HCT116 (cell line): ENCODE data around the gene OVOL2. TPM values are rescaled to one million over a fixed set of nuclear protein-coding genes. Genes with fewer than 3 reads are reported as not detected.
A peak's percentile ranks its signal among the peaks of the same experiment; 100 is the strongest.
"Not testable (repeated sequence)": the region's sequence is repeated elsewhere in the genome, so short reads cannot be mapped to it uniquely, and the experiment has no call there.

Experiments
- ATAC-seq: fragments of 200-7000 bp; cut with Tn5 transposase; 2 replicates; pipeline ENCODE4 v1.9.1; 2020; ENCODE audit warnings: mild to moderate bottlenecking, moderate library complexity
- BruUV-seq: library from RNA; stranded (reverse); fragments of 400-500 nt; replicated peaks from 2 replicates; lab custom pipeline; 2021; lab: Mats Ljungman, UMichigan
- CTCF ChIA-PET: fragments of 300-600 bp; sonication (Branson Sonifier 250); formaldehyde crosslinking; loops from one replicate; lab custom pipeline; 2021; ENCODE audit warnings: antibody characterized with exemption; lab: Charles Lee
- POLR2A ChIA-PET: fragments of 300-600, 350-600 bp; sonication (Branson Sonifier 250); formaldehyde crosslinking; loops from one replicate; lab custom pipeline; 2021; ENCODE audit warnings: antibody characterized with exemption; lab: Charles Lee
- RAD21 ChIA-PET, 2 experiments: fragments of 300-600 bp; sonication (Branson Sonifier 250); formaldehyde crosslinking; loops; one replicate each; lab custom pipeline; 2023; ENCODE audit warnings: low total read pairs in 2 of 2; ENCODE audit not compliant: uncharacterized antibody in 2 of 2, unreplicated experiment in 2 of 2, low non-redundant PET in 1 of 2; lab: Charles Lee
- DNase-seq: peaks from one replicate; pipeline ENCODE4 v3.0.0-alpha.2; 2010; ENCODE audit warnings: low read depth, low spot score
- H2AFZ ChIP-seq: fragments of 200-600 bp; shearing (Covaris generic), sonication (generic); 2 replicates; pipeline ENCODE4 v1.6.1; 2017; ENCODE audit warnings: low read depth, mixed run types, mixed read lengths, antibody characterized with exemption, low read length; ENCODE audit not compliant: poor library complexity, severe bottlenecking
- H3K27ac ChIP-seq: 2 replicates; pipeline ENCODE4 v1.5.1; 2012; ENCODE audit warnings: low read depth, low read length
- H3K27me3 ChIP-seq: fragments of 200-600 bp; sonication (generic); 2 replicates; pipeline ENCODE4 v1.6.1; 2016; ENCODE audit warnings: mixed run types, low read length, mixed read lengths; ENCODE audit not compliant: insufficient read depth
- H3K36me3 ChIP-seq, 2 experiments: fragments of 200-500 bp in 1 of 2; fragments of 200-600 bp in 1 of 2; sonication (Bioruptor generic) in 1 of 2; sonication (generic) in 1 of 2; 2 replicates each; pipeline versions ENCODE4 v1.5.1 to v1.6.1; 2014 to 2016; ENCODE audit warnings: low read length in 2 of 2, inconsistent platforms in 1 of 2, mixed read lengths in 1 of 2, mixed run types in 1 of 2; ENCODE audit not compliant: insufficient read depth in 2 of 2, control insufficient read depth in 1 of 2
- H3K4me1 ChIP-seq, 2 experiments: fragments of 200-600 bp in 1 of 2; sonication (generic) in 1 of 2; 2 replicates each; pipeline versions ENCODE4 v1.5.1 to v1.6.1; 2012 to 2017; ENCODE audit warnings: low read length in 2 of 2, inconsistent platforms in 1 of 2, mild to moderate bottlenecking in 1 of 2, mixed read lengths in 1 of 2, mixed run types in 1 of 2, moderate library complexity in 1 of 2; ENCODE audit not compliant: insufficient read depth in 2 of 2, control insufficient read depth in 1 of 2
- H3K4me2 ChIP-seq: fragments of 200-600 bp; sonication (generic); 2 replicates; pipeline ENCODE4 v1.6.1; 2017; ENCODE audit warnings: mixed run types, low read length, mixed read lengths
- H3K4me3 ChIP-seq, 2 experiments: fragments of 200-600 bp in 1 of 2; sonication (generic) in 1 of 2; replicated peaks in 1 of 2; 2 replicates each; pipeline ENCODE4 v1.5.1; 2011 to 2016; ENCODE audit warnings: low read length in 2 of 2, control low read depth in 1 of 2, low read depth in 1 of 2, mild to moderate bottlenecking in 1 of 2, mixed read lengths in 1 of 2, mixed run types in 1 of 2
- H3K79me2 ChIP-seq: fragments of 200-600 bp; sonication (generic); 2 replicates; pipeline ENCODE4 v1.6.1; 2017; ENCODE audit warnings: mild to moderate bottlenecking, mixed run types, low read length, moderate library complexity, mixed read lengths; ENCODE audit not compliant: insufficient read depth
- H3K9ac ChIP-seq: fragments of 200-600 bp; sonication (generic); 2 replicates; pipeline ENCODE4 v1.6.1; 2016; ENCODE audit warnings: low read length, mixed read lengths
- H3K9me2 ChIP-seq: fragments of 200-600 bp; sonication (generic), shearing (Covaris generic); 2 replicates; pipeline ENCODE4 v1.6.1; 2017; ENCODE audit warnings: mixed run types, mild to moderate bottlenecking, moderate library complexity; ENCODE audit not compliant: insufficient read depth
- H3K9me3 ChIP-seq, 2 experiments: fragments of 200-500 bp in 1 of 2; fragments of 200-600 bp in 1 of 2; sonication (Bioruptor generic) in 1 of 2; sonication (generic) in 1 of 2; 2 replicates each; pipeline ENCODE4 v1.6.1; 2014 to 2017; ENCODE audit warnings: low read length in 2 of 2, mixed read lengths in 2 of 2, inconsistent platforms in 1 of 2, low read depth in 1 of 2, mild to moderate bottlenecking in 1 of 2, mixed run types in 1 of 2, moderate library complexity in 1 of 2; ENCODE audit not compliant: control insufficient read depth in 1 of 2, insufficient read depth in 1 of 2
- H4K20me1 ChIP-seq: fragments of 200-600 bp; sonication (generic), shearing (Covaris generic); 2 replicates; pipeline ENCODE4 v1.6.1; 2017; ENCODE audit warnings: mixed run types, mild to moderate bottlenecking, moderate library complexity; ENCODE audit not compliant: insufficient read depth
- CBX3 ChIP-seq: IDR thresholded peaks from 2 replicates; pipeline ENCODE4 v1.6.1; 2012; ENCODE audit warnings: low read depth
- EGR1 ChIP-seq: IDR thresholded peaks from 2 replicates; pipeline ENCODE4 v1.6.1; 2012; ENCODE audit warnings: low read depth
- ELF1 ChIP-seq: IDR thresholded peaks from 2 replicates; pipeline ENCODE4 v1.6.1; 2012; ENCODE audit warnings: low read depth, borderline replicate concordance
- EZH2 ChIP-seq: fragments of 200-600 bp; sonication (generic); IDR thresholded peaks from 2 replicates; pipeline ENCODE4 v1.6.1; 2017; ENCODE audit warnings: antibody characterized with exemption, mixed run types
- EZH2phosphoT487 ChIP-seq: fragments of 200-600 bp; IDR thresholded peaks from 2 replicates; pipeline ENCODE4 v1.6.1; 2018; ENCODE audit warnings: antibody characterized with exemption, borderline replicate concordance
- POLR2A ChIP-seq: IDR thresholded peaks from 2 replicates; pipeline ENCODE4 v1.7.0; 2011; ENCODE audit warnings: borderline replicate concordance; ENCODE audit not compliant: insufficient read depth, insufficient read length; ENCODE audit errors: extremely low read depth
- POLR2AphosphoS5 ChIP-seq: IDR thresholded peaks from 2 replicates; pipeline ENCODE4 v1.6.1; 2011; ENCODE audit warnings: mild to moderate bottlenecking, low read depth, low read length, moderate library complexity
- RAD21 ChIP-seq: IDR thresholded peaks from 2 replicates; pipeline ENCODE4 v1.6.1; 2012; ENCODE audit warnings: low read depth, mild to moderate bottlenecking
- SRF ChIP-seq: IDR thresholded peaks from 2 replicates; pipeline ENCODE4 v1.6.1; 2012; ENCODE audit warnings: low read depth
- TCF7L2 ChIP-seq: IDR thresholded peaks from 2 replicates; pipeline ENCODE4 v1.7.0; 2011; ENCODE audit warnings: borderline replicate concordance, inconsistent platforms; ENCODE audit not compliant: insufficient read depth, insufficient read length; ENCODE audit errors: extremely low read depth
- intact Hi-C: fragments of 100-400 bp; cut with micrococcal nuclease; formaldehyde crosslinking; loops from 2 replicates; pipeline ENCODE4 v1.10.0; 2022
- total RNA-seq: library from RNA; stranded (reverse); gene quantifications from one replicate; pipeline ENCODE4 v1.2.1, GENCODE V29; 2021; ENCODE audit not compliant: unreplicated experiment
- TF ChIP-seq, protein P1 (sequence below): IDR thresholded peaks from 2 replicates; pipeline ENCODE4 v1.6.1; 2012
- TF ChIP-seq, protein P2 (sequence below): IDR thresholded peaks from 2 replicates; pipeline ENCODE4 v1.6.1; 2012
- TF ChIP-seq, protein P3 (sequence below): IDR thresholded peaks from 2 replicates; pipeline ENCODE4 v1.6.1; 2012; ENCODE audit warnings: low read depth
- TF ChIP-seq, protein P4 (sequence below), 3 experiments: fragments of 200-600 bp in 1 of 3; sonication (generic) in 1 of 3; IDR thresholded peaks in 2 of 3; conservative IDR thresholded peaks in 1 of 3; 2 replicates each; pipeline ENCODE4 v1.5.1; 2012 to 2017; ENCODE audit warnings: low read depth in 2 of 3, low read length in 2 of 3, antibody characterized with exemption in 1 of 3, borderline replicate concordance in 1 of 3, control low read depth in 1 of 3, mild to moderate bottlenecking in 1 of 3, mixed read lengths in 1 of 3, mixed run types in 1 of 3, moderate library complexity in 1 of 3; ENCODE audit not compliant: insufficient read depth in 1 of 3

The OVOL2 gene
- total RNA-seq, 1 experiment from 2014 or later, result 0.86 TPM

DNA sequence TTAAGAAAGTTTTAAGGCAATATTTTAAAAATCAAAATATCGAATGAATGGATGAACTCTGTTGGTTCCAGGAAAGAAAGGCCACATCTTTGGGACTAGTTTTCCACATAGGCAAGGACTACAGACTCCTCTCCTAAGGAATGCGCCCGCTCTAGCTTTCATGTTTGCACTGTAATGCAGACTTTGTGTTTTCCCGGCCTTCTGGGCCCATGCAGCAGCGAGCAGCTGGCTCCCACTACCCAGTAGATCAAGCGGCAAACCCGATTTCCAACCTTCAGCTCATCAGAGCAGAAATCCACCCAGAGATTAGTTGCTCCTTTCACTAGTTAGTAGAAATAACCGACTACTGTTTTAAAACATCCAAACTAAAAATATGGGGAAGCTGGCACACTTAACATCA, 27.7 kb downstream of the OVOL2 start (continued):
- TF ChIP-seq EZH2 (no peak), POLR2AphosphoS5 (no peak)

DNA sequence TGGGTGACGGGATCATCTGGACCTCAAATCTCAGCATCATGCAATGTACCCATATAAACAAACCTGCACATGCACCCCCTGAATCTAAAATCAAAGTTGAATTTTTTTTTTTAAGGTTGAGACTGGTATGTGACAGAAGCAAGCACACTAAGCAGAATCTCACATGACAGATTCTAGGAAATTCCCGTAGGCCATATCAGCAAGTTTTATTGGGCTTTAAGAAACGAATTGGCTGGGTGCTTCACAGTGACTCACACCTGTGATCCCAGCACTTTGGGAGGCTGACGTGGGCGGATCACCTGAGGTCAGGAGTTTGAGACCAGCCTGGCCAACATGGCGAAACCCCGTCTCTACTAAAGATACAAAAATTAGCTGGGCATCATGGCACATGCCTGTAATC, 30.7 kb downstream of the OVOL2 start:
- H3K4me1 ChIP-seq, H4K20me1 ChIP-seq, intact Hi-C loops, RAD21 ChIA-PET, H3K27me3 ChIP-seq, ATAC-seq, H2AFZ ChIP-seq, H3K9ac ChIP-seq, CTCF ChIA-PET, DNase-seq, BruUV-seq, H3K9me3 ChIP-seq, H3K27ac ChIP-seq, H3K9me2 ChIP-seq, H3K4me2 ChIP-seq, H3K79me2 ChIP-seq, POLR2A ChIA-PET, H3K36me3 ChIP-seq, H3K4me3 ChIP-seq: not testable (repeated sequence)
- 0 out of 2 replicates have a peak, but pooled peaks have one; percentile 9 for TF ChIP-seq EGR1

DNA sequence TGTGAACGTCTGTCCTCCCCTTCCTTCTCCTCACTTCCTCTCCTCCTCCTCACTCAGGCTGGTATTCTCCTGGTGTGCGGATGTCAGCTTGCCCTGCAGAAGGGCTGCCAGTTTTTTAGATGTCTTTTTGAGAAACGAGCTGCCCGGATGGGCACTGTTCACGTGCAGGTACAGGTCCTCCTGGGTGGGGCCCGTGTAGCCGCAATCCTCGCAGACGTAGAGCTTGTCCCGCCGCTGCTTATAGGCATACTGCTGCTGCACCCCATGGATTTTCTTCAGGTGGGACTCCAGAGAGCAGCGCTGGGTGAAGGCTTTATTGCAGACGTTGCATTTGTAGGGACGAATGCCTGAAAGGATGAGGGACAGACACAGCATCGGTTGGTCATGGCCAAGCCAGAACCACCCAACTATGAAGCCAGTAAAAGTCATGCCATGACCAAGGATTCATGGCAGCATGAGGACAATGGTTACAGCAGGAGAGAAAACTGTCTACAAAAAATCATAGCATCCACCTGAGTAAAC, 33.0 kb downstream of the OVOL2 start:
- ATAC-seq, result no peak
- H3K27ac ChIP-seq, result no peak overlapping the region
- H3K9me3 ChIP-seq, result no peaks in the 10 kb centered on the region
- H4K20me1 ChIP-seq, result no peaks in the 10 kb centered on the region
- CTCF ChIA-PET, result no interaction called here
- H3K9me2 ChIP-seq, result no peaks in the 10 kb centered on the region
- H3K4me3 ChIP-seq, result no peak overlapping the region
- no peak overlapping the region for H3K9ac ChIP-seq
- no peak overlapping the region for H3K4me2 ChIP-seq
- intact Hi-C loops, result no loop called here
- BruUV-seq, result no TSS peak
- no peak overlapping the region for H2AFZ ChIP-seq
- RAD21 ChIA-PET, result no interaction called here
- DNase-seq, result no peak
- H3K36me3 ChIP-seq, result no peaks in the 10 kb centered on the region
- no peaks in the 10 kb centered on the region for H3K4me1 ChIP-seq
- TF ChIP-seq, protein P1, sequence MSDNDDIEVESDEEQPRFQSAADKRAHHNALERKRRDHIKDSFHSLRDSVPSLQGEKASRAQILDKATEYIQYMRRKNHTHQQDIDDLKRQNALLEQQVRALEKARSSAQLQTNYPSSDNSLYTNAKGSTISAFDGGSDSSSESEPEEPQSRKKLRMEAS, result no peak
- TF ChIP-seq RAD21, result no peak
- TF ChIP-seq SRF, result no peak
- TF ChIP-seq, protein P2, sequence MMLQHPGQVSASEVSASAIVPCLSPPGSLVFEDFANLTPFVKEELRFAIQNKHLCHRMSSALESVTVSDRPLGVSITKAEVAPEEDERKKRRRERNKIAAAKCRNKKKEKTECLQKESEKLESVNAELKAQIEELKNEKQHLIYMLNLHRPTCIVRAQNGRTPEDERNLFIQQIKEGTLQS, result no peak
- TF ChIP-seq, protein P3, sequence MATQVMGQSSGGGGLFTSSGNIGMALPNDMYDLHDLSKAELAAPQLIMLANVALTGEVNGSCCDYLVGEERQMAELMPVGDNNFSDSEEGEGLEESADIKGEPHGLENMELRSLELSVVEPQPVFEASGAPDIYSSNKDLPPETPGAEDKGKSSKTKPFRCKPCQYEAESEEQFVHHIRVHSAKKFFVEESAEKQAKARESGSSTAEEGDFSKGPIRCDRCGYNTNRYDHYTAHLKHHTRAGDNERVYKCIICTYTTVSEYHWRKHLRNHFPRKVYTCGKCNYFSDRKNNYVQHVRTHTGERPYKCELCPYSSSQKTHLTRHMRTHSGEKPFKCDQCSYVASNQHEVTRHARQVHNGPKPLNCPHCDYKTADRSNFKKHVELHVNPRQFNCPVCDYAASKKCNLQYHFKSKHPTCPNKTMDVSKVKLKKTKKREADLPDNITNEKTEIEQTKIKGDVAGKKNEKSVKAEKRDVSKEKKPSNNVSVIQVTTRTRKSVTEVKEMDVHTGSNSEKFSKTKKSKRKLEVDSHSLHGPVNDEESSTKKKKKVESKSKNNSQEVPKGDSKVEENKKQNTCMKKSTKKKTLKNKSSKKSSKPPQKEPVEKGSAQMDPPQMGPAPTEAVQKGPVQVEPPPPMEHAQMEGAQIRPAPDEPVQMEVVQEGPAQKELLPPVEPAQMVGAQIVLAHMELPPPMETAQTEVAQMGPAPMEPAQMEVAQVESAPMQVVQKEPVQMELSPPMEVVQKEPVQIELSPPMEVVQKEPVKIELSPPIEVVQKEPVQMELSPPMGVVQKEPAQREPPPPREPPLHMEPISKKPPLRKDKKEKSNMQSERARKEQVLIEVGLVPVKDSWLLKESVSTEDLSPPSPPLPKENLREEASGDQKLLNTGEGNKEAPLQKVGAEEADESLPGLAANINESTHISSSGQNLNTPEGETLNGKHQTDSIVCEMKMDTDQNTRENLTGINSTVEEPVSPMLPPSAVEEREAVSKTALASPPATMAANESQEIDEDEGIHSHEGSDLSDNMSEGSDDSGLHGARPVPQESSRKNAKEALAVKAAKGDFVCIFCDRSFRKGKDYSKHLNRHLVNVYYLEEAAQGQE, result no peak
- TF ChIP-seq CBX3, result no peak
- TF ChIP-seq, protein P4, sequence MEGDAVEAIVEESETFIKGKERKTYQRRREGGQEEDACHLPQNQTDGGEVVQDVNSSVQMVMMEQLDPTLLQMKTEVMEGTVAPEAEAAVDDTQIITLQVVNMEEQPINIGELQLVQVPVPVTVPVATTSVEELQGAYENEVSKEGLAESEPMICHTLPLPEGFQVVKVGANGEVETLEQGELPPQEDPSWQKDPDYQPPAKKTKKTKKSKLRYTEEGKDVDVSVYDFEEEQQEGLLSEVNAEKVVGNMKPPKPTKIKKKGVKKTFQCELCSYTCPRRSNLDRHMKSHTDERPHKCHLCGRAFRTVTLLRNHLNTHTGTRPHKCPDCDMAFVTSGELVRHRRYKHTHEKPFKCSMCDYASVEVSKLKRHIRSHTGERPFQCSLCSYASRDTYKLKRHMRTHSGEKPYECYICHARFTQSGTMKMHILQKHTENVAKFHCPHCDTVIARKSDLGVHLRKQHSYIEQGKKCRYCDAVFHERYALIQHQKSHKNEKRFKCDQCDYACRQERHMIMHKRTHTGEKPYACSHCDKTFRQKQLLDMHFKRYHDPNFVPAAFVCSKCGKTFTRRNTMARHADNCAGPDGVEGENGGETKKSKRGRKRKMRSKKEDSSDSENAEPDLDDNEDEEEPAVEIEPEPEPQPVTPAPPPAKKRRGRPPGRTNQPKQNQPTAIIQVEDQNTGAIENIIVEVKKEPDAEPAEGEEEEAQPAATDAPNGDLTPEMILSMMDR (IDR thresholded peaks at IDR 0.05 in 2 of 3, conservative IDR thresholded peaks at IDR 0.05 in 1 of 3; ENCODE audit: borderline replicate concordance in 1 of 3, insufficient read depth in 1 of 3, low read depth in 2 of 3, low read length in 2 of 3), result no peak
- TF ChIP-seq ELF1, result no peak
- TF ChIP-seq EZH2phosphoT487, result no peak
- no peak for TF ChIP-seq TCF7L2
- TF ChIP-seq POLR2A, result no peak
- no peaks in the 10 kb centered on the region for H3K79me2 ChIP-seq
- POLR2A ChIA-PET, result no interaction called here
- no peaks in the 10 kb centered on the region for H3K27me3 ChIP-seq
